Right forelimb (tissue), 1 donor: ENCODE results near the gene MAJIN.

ENCODE experiments used
- DNase-seq: peaks from one replicate; pipeline ENCODE4 v3.0.0-alpha.2; 2018

MAJIN gene

DNA sequence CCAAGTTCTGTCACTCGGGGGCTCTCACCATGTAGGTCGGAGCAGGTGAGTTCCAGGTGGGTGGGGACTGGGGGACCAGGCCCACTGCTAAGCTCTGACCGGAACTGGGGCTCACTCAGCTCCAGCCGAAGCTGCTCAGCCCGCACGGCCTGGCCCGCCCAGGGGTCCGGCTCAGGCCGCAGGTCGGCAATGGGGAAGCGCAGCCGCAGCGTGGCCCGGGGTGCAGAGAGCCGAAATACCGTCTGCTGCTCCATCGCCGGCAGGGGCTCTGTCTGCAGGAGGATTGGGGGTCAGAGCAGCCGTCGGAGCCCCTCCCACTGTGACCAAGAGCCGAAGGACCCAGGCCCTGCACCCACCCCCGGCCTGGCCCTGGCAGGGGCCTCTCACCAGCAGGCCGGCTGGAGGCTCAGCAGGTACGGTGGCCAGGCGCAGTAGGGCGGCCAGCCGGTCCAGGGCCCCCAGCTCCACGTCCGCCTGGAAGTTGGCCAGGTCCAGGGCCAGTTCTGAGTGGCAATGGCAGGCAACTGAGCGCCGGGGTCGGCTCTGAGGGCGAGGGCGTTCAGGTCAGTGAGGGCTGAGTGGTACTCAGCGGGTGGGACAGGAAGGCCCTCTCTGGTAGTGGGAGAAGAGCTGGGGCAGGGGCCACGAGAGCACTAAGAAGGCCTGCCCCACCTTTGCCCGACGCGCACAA, 62.1 kb downstream of the MAJIN start:
- DNase-seq: no peak

DNA sequence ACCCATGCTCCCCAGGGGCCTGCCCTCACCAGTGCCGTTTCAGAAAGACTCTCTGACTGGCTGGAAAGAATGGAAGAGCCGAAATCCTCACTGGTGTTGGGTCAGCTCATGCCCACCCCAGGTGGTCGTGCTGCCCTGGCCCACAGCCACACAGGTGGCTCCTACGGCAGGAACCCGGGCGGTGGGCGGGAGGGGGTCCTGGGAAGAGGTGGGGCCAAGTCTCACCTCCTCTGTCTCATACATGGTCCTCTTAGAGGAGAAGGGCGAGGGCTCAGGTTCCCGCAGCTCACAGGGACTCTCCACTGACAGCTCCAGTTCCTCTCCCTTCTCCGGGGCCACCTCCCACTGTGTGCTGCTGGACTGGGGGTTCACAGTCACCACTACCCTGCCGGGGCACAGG, 63.1 kb downstream of the MAJIN start:
- DNase-seq: no peak

DNA sequence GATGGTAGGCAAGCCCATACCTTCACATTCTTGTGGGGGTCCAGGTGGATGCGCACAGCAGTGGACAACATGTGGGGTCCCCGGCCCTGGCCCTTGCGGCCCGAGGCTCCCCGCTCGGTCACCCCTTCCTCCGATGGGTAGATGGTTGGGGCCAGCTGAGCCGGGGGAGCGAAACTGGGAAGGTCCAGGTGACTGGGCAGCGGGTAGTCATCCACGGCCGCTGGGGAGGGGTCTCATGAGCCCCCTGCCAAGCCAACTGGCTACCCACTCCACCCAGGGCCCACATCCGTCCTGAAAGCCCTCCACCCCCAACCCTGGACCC, 65.6 kb downstream of the MAJIN start:
- no peak for DNase-seq

DNA sequence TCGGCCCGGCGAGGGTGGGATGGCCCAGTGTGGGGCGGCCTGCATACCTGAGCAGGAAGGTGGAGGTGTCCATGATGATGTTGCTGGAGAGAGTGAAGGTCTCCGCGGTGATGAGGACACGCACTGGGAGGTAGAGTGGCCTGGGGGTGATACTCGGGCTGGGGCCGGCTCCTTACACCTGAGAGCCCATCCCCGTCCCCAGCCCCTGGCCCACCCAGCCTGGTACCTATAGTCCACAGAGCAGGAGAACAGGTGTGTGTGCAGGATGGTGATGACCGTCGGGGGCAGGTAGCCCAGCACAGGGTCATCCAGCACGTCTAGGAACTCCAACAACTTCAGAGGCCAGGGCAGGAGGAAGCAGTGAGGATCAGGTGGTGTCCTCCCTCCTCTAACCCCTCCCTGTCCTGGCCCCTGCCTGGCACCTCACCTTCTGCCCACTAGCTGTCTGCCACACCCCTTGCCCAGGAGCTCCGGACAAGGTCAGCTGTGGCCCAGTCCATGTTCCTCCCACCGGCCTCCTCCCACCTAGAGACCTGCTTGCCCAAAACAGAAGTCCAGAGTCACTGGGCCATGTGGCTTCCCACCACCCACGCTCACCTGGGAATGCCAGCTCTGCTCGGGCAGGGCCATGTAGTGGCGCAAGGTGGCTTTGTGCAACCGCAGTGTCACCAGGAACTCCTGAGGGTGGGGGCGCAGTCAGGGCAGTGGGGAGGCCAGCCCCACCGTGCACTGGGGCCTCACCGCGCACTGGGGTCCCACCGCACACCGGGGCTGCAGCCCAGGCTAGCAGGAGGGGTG, 66.2 kb downstream of the MAJIN start:
- DNase-seq: no peak

DNA sequence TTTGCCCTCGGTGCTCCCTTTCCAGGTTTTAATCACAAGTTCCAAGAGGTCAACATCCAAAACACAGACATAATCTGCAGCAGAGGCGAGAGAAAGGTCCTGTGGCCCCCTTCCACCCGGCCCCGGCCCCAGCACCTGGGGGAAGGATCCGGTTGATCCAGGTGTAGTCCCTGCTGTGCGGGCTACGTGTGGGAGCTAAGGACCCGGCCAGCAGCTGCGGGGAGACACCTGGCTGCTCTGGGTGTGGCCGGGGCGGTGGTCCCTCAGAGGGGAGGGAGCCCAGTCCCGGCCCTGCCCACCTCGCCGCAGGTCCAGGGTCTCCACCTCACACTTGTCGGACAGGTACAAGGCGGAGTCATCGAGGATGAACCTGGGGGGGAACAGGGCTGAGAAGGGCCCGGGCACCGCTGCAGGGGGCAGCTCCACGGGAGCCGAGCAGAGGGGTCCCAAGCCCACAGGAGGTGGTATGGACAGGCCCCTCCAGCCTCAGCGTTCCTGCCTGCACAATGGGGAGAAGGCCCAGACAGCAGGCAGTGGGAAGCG, 68.5 kb downstream of the MAJIN start:
- no peak for DNase-seq

DNA sequence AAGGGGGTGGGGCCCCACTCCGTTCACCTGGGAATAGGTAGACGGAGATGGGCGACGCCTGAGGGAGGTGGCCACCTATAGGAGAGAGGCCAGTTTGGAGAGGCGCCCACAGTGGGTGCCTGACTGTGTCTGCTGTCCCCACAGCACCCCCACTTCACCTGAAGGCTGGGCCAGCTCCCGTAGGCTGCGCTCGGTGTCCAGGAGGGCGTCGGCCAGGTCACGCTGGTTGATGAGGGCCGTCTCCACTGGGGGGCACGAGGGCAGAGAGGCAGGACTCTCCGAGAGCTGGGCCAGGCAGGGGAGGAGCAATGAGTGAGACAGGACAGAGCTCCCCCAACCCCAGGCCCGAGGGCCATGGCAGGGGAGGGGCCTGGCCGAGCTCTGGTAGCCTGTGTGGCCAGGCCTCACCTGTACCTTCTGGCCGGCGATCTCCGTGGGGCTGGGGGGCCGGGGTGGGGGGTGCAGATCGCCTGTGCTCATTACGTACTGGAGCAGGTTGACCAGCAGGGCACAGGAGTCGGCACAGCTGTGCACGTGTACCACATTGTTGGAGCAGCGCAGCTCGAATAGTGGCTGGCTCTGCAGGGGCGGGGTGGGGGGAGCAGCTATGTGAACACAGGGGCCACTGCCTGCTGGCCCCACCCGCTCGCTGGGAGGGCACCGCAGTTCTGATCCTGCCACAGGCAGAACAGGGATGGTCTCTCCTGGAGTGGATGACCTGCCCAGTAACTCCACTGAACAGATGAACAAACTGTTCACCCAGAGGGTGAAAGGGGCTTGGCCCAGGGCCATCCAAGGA, 69.6 kb downstream of the MAJIN start:
- no peak for DNase-seq

DNA sequence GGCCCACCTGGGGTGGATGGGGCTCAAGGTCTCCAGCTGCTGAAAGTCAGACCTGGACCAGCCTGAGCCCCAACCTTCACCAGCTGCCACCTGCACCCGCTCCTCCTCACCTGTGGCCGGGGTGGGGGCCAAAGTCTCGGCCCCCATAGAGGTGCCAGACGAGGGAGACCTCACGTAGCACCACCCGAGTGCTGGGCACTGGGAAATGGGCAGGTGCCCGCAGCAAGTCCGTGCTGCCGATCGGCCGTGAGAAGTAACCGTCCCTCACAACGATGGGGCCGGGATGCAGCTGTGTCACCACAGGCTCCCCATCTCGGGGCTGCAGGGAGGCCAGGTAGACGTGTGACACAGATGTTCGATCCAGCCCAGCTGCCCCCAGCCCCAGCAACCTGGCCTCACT, 71.1 kb downstream of the MAJIN start:
- DNase-seq: no peak

DNA sequence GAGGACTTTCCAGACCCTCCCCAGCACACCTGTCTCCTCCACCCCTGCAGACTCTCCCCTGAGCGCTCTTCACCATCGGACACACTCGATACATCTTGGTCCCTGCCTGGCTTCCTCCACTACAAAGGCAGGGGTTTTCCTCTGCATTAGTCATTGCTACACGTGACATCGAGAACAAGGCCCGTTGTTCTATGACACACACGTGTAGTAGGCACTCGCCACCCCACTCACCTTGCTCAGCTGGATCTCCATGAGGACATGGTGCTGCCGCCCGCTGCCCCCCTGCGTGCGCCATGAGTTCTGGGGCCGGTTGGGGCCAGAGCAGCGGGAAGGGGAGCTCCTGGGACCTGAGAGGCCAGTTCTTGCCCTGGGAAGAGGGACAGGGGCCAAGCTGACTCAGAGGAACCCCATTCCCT, 71.6 kb downstream of the MAJIN start:
- no peak for DNase-seq

DNA sequence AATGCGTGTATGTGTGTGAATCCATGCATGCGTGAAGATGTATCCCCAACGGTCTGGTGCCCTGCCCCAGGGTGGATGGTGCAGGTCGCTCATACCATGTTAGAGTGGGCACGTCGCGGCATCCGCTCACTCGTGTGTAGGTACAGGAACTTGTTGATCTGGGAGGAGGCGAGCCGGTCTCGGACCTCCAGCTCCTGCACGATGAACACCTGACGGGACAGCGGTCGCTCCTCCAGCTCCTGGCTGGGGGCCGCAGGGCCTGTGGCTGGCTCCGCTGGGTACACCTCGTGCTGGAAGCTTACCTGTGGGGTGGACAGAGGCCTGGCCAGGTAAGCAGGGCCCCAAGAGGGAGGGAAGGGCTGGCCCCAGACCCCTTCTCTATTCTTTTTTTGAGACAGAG, 73.4 kb downstream of the MAJIN start:
- no peak for DNase-seq

DNA sequence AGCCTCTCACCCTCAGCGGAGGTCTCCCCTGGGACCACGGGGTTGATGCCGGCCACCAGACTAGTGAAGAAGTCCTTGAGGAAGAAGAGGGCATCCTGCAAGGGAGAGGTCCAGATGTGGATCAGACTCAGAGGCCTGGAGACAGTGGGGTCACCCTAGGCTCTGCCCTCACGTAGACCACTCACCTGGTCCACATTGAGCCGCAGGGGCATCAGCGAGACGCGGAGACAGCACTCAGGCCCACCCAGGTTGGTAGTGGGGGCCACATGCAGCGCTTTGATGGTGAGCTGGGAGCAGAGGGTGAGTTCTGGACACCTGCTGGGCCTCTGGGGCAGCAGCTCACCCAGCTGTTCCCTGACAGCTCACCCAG, 73.8 kb downstream of the MAJIN start:
- no peak for DNase-seq

DNA sequence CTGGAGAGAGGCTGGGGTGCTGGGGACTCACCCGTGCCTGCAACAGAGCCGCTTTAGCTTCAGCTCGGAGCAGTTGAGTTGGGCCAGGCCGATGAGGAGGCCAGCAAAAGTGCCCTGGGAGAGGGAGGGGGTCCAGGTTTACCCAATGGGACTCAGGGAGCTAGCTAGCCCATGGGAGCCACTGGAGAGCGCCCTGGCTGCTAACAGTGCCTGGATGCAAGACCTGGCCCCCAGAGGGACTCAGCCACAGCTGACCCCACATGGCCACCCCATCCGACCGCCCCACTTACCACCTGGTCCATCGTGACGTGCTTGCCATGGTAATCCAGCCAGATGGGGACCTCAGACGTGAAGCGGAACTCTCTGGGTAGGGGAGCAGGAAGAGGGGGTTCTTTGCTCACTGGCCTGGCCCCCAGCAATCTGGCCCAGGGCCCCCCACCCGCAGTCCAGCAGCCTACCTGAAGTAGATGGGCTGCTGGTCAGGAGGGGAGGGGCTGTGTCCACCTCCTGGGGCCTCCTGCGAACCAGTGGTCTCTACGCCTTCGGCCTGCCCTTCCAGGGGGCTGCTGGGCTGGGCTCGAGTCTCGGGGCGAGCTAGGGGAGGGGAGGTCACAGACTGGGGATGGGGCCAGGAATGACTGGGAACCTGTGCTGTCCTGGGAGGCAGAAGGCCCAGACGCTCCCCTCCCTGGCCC, 74.4 kb downstream of the MAJIN start:
- no peak for DNase-seq

DNA sequence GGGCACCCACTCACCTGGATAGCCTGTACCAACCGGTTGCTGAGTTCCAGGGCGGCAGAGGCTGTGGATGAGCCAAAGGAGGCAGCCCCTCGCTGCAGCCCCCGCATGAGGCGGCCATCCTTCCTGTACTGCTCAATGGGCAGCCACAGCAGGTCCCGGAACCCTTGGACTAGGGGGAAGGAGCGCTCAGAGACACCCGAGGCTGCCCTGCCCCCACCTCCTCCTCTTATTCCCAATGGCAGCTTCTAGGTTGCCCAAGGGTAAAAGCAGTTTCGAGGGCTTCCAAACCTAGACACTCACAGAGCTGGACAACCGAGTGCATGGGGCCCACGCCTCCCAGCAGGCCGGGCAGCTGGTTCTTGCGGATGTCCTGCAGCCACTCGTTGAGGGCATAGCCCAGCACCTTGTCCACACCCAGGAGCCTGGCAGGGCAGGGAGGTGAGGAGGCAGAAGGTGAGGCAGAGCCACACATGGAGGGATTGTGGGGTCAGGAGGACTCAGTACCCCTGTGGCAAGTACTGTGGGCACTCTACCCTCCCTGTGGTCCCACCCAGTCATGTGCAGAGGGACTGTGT, 75.4 kb downstream of the MAJIN start:
- no peak for DNase-seq

DNA sequence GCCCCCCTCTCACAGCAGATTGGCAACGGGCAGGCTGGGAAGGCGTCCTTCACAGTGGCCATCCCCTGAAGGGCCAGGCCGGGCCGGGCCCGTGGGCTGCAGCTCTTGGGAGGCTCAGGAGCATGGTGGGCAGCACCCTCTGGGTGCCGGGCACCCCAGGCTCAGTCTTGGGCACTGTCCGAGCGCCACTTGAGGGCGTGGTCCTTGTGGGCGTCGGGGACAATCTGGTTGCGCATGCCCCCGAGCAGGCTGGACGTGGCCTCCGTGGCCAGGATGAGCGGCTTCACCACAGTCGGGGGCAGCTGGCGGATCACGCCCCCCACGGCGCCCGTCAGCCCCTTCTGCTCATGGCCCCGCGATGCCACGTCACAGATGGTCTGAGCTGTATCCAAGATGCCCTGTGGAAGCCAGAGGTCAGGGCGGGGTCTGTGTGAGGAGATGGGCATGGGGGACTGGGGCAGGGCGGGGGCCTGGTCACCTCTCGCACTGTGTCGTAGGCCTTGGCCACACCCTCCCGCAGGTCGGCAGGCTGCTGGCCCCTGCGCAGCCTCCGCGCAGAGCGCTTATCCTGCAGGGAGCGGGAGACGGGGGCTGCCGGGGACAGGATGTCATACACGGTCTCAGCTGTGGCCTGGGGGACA, 77.0 kb downstream of the MAJIN start:
- no peak for DNase-seq

DNA sequence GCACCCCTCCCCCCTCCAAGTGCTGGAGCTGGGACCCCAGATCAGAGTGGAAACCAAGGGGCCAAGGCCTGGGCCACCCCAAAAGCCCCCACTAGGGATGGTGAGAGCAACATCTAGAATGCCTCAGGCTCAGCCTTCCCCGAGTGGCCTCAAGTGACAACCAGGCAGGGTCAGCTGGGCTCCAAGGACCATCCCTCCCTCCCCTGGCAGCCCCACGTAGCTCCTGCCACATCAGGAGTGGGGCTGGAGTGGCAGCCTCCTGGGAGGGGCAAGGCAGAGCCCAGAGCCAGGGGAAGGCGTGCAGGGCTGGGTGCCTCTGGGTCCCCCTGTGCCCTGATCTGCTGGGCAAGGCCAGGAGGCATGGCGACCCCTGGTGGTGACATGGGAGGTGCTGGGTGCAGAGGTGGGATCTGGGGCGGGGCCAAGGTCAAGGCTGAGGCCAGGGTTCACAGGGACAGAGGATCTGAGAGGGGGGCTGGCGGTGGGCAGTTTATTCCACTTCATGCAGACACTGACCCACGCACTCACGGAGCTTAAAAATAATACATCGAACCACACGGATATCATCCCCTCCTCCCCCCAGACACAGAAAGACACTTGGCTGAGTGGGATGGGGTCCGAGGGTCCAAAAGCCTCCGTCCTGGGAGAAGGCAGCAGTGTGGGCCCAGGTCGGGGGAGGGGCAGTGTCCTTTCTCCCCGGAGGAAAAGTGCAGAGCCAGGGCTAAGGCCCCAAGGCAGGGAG, 77.7 kb downstream of the MAJIN start:
- peak; percentile 84 for DNase-seq

DNA sequence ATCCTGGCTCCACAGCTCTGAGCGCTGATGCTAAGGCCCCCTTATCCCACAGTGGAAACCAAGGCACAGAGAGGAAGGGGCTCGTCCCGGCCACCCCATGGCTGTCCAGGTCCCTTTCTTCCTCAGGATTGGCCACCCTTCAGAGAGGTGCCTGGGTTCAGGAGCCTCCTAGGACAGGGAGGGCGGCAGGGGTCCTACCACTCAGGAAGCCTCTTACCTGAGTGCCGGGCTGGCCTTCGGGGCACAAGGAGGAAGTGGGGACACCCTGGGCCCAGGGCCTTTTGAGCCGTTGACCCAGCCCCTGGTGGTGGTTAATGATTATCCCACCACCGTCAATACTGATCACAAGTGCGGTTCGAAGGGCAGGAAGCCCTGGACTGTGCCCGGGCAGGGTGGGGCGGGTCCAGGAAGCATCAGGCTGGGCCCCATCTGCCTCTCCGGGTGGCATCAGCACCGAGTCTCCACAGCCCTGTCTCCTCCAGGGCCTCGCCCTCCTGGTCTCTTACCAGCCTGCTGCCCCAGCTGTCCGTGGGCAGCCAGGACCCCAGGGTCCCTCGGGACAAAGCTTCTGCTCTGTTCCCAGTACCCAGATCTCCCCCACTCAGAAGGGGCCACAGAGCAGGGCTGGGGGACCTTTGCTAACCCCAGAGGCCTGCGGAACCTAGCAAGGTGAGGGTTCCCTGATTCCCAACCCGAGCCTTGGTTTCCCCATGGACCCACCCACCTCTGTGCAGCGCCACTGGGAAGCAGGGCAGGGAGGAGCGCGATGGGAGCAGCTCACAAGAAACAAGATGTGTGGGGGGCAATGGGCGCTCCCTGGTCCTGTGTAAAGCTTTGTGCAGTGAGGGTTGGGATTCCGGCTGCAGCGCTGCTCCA, 78.5 kb downstream of the MAJIN start:
- DNase-seq: no peak

DNA sequence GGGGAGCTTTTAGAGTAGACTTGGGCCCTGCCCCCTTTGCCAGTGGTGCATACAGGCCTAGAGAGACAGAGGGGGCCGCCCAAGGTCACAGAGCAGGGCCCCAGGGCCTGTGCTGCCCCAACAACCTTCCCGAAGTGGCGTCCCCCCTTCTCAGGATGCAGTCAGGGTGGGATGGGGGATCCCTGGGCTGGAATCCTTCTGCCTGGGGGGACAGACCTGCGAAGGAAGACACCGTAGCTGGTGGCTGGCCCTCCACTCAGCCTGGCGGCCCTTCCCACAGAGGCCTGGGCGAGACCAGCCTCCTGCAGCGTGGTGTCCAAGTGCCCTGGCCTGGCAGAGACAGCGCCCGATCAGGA, 79.1 kb downstream of the MAJIN start:
- no peak for DNase-seq

DNA sequence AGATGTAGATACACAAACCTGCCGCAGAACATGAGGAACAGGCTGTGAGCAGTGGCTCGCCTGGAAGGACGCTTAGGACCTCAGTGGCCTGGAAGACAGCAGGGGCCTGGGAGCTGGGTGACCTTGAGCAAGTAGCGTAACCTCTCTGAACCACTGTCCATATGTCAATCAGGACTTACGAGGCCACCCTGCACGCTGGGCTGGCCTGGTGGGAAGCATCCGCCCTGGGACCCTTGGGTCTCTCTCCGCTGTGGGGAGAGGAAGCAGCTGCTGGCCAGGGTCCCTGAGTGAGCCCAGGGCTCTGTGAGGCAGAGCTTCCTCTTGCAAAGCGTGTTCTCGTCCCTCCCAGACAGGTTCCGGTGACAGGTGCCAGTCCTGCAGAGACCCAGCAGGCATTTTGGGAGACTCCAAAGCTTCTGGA, 79.5 kb downstream of the MAJIN start:
- no peak for DNase-seq

DNA sequence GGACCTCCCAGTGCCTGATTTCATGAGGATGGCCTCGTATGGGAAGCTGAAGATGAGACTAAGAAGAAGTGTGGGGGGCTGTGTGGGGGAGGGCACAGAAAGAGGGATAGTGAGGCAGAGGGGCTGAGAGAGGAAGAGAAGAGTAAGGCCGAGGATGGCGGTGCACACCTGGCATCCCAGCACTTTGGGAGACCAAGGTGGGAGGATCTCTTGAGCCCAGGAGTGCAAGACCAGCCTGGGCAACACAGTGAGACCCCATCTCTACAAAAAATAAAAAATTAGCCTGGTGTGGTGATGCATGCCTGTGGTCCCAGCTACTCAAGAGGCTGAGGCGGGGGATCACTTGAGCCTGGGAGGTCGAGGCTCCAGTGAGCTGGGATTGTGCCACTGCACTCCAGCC, 80.0 kb downstream of the MAJIN start:
- no peak for DNase-seq

DNA sequence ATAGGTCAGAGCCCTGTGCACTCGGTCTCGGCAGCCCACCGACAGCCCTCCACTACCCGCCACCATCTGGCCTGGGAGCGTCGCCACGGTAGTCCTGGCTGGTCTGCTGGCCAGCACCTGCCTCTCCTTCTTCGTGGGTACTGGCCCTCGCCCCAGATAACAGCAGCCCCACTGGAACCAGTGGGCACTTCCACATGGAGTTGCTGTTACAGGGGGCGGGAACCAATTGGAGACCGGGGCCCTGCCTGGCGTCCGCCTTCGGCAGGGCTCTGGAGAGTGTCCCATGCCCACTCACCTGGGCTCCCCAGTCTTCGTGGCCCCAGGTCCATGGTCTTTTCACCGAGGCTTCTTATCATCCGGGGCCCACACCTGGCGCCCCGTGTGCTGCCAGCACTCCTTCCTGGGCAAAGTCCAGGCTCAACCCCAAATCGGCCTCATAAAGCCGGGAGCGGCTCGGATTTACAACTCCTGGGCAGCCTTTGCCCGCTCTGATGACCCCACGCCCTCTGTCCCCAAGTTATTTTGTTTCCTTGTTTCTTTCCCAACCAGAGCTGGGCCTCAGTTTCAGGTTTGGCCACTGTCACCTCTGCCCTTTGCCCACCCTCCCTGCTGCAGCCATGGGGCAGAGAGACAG, 80.6 kb downstream of the MAJIN start:
- no peak for DNase-seq

DNA sequence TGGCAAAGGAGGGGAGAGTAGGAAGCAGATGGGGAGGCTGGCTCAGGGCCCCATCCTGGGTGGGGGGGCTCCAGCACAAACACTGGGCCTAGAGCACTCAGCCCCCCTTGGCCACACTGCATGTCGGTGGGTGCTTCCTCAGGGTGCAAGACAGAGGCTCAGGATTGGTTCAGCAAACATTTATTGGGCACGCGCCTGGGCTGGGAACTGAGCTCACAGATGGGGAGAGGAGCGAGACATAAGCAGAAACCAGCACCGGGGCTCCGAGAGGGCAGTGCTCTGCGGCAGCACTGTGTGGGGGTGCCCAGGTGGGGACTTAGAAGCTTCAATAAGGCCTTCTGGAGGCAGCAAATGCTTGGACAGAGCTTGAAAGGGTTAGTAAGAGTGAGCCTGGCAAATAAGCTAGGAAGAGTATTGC, 81.4 kb downstream of the MAJIN start:
- no peak for DNase-seq
